CD14-positive monocyte (primary cell): ENCODE data around the gene COL9A3. TPM values are rescaled to one million over a fixed set of nuclear protein-coding genes. Genes with fewer than 3 reads are reported as not detected.

ENCODE experiments used
- DNase-seq, 3 donors: peaks; one replicate each; pipeline ENCODE4 v3.0.0-alpha.2; 2011 to 2022
- H2AFZ ChIP-seq: 2 replicates; pipeline ENCODE4 v1.6.0; 2012; ENCODE audit warnings: mild to moderate bottlenecking, low read depth, low read length, inconsistent platforms; ENCODE audit not compliant: insufficient read depth, poor library complexity, severe bottlenecking
- H3K27ac ChIP-seq, 2 donors: 1 replicate in 1 of 2; 2 replicates in 1 of 2; pipeline ENCODE4 v1.5.1; 2012 to 2013; ENCODE audit warnings: low read length in 2 of 2, control low read depth in 1 of 2, inconsistent platforms in 1 of 2, low read depth in 1 of 2, mild to moderate bottlenecking in 1 of 2
- H3K27me3 ChIP-seq, 2 donors: one replicate each; pipeline versions ENCODE4 v1.6.0 to v1.6.1; 2011 to 2013; ENCODE audit warnings: low read length in 2 of 2; ENCODE audit not compliant: control insufficient read depth in 2 of 2, insufficient read depth in 2 of 2
- H3K36me3 ChIP-seq, 2 donors: replicated peaks in 1 of 2; 1 replicate in 1 of 2; 2 replicates in 1 of 2; pipeline versions ENCODE4 v1.5.1 to v1.6.1; 2012 to 2013; ENCODE audit warnings: low read length in 2 of 2, control low read depth in 1 of 2, inconsistent platforms in 1 of 2, mild to moderate bottlenecking in 1 of 2; ENCODE audit not compliant: insufficient read depth in 2 of 2, control insufficient read depth in 1 of 2
- H3K4me1 ChIP-seq, 2 donors: 1 replicate in 1 of 2; 2 replicates in 1 of 2; pipeline versions ENCODE4 v1.5.1 to v1.6.1; 2012 to 2013; ENCODE audit warnings: low read length in 2 of 2, control low read depth in 1 of 2, inconsistent platforms in 1 of 2, mild to moderate bottlenecking in 1 of 2, moderate library complexity in 1 of 2; ENCODE audit not compliant: insufficient read depth in 2 of 2, control insufficient read depth in 1 of 2
- H3K4me2 ChIP-seq: replicated peaks from 2 replicates; pipeline ENCODE3; 2012; ENCODE audit warnings: low read length, moderate library complexity, mild to moderate bottlenecking; ENCODE audit not compliant: poor library complexity, severe bottlenecking; ENCODE audit errors: extremely low read depth
- H3K4me3 ChIP-seq, 3 experiments: fragments of 200-600 bp in 1 of 3; sonication (generic) in 1 of 3; replicated peaks in 1 of 3; 1 replicate in 2 of 3; 2 replicates in 1 of 3; pipeline ENCODE4 v1.5.1; 2011 to 2013; ENCODE audit warnings: low read length in 3 of 3, mild to moderate bottlenecking in 3 of 3, control low read depth in 2 of 3, low read depth in 2 of 3, inconsistent platforms in 1 of 3, moderate library complexity in 1 of 3
- H3K79me2 ChIP-seq: 2 replicates; pipeline ENCODE4 v1.6.0; 2012; ENCODE audit warnings: mild to moderate bottlenecking, control low read depth, inconsistent platforms, low read length, moderate library complexity; ENCODE audit not compliant: insufficient read depth
- H3K9ac ChIP-seq: 2 replicates; pipeline ENCODE4 v1.6.0; 2017; ENCODE audit warnings: low read length, mild to moderate bottlenecking; ENCODE audit not compliant: insufficient read depth, poor library complexity, severe bottlenecking
- H3K9me3 ChIP-seq, 2 donors: replicated peaks in 1 of 2; 1 replicate in 1 of 2; 2 replicates in 1 of 2; pipeline versions ENCODE4 v1.5.1 to v1.6.1; 2012 to 2013; ENCODE audit warnings: low read length in 2 of 2, control low read depth in 1 of 2; ENCODE audit not compliant: control insufficient read depth in 1 of 2, insufficient read depth in 1 of 2
- H4K20me1 ChIP-seq: 2 replicates; pipeline ENCODE4 v1.6.0; 2012; ENCODE audit warnings: mild to moderate bottlenecking, low read length, control low read depth, moderate library complexity; ENCODE audit not compliant: insufficient read depth
- H3K27ac Mint-ChIP-seq, 7 donors: one replicate each; pipeline ENCODE4 v1.8.0; 2020; ENCODE audit warnings: mild to moderate bottlenecking in 7 of 7, mixed read lengths in 7 of 7, moderate library complexity in 6 of 7, inconsistent platforms in 2 of 7
- H3K27me3 Mint-ChIP-seq, 3 donors: one replicate each; pipeline ENCODE4 v1.8.0; 2021 to 2022; ENCODE audit warnings: low read depth in 3 of 3, mild to moderate bottlenecking in 3 of 3, mixed read lengths in 3 of 3, moderate library complexity in 3 of 3, inconsistent platforms in 1 of 3
- H3K36me3 Mint-ChIP-seq, 2 donors: one replicate each; pipeline ENCODE4 v1.8.0; 2020; ENCODE audit warnings: mixed read lengths in 2 of 2, inconsistent platforms in 1 of 2, mild to moderate bottlenecking in 1 of 2
- H3K4me1 Mint-ChIP-seq: one replicate; pipeline ENCODE4 v1.8.0; 2020; ENCODE audit warnings: mild to moderate bottlenecking, mixed read lengths
- H3K4me3 Mint-ChIP-seq, 2 donors: one replicate each; pipeline ENCODE4 v1.8.0; 2020; ENCODE audit warnings: mild to moderate bottlenecking in 2 of 2, mixed read lengths in 2 of 2, moderate library complexity in 1 of 2
- H3K9me3 Mint-ChIP-seq, 7 donors: one replicate each; pipeline ENCODE4 v1.8.0; 2020 to 2022; ENCODE audit warnings: mixed read lengths in 7 of 7, mild to moderate bottlenecking in 6 of 7, moderate library complexity in 6 of 7, inconsistent platforms in 2 of 7
- CTCF ChIP-seq: fragments of 200-600 bp; IDR thresholded peaks from one replicate; pipeline ENCODE4 v1.8.0; 2022; ENCODE audit warnings: antibody characterized with exemption, mild to moderate bottlenecking
- WGBS: methylation state at CpG from one replicate; pipeline ENCODE4 v1.1.5; 2013; ENCODE audit warnings: missing lambda C conversion rate; ENCODE audit not compliant: insufficient coverage; 5-methylcytosine and 5-hydroxymethylcytosine counted together
- intact Hi-C, 2 donors: fragments of 100-400 bp; cut with micrococcal nuclease; formaldehyde crosslinking; loops; one replicate each; pipeline versions ENCODE4 v1.15.0 to v1.15.1; 2023
- polyA plus RNA-seq, 3 donors: library from polyadenylated mRNA; depleted of rRNA in 1 of 3; unstranded in 2 of 3; stranded (reverse) in 1 of 3; fragments of 300-500 nt in 2 of 3; fragments of >200 nt in 1 of 3; fragmentation: Illumina TruSeq in 2 of 3; gene quantifications; 1 replicate in 2 of 3; 2 replicates in 1 of 3; pipeline ENCODE4 v1.2.3, GENCODE V29; 2012 to 2021

Gene COL9A3
- polyA plus RNA-seq, 3 donors = 1.8 to 4.4 (median 2.6) TPM

- peaks cover 0 to 12% (median 7%) of the 10 kb centered on the region in 3 donors for H3K27me3 Mint-ChIP-seq
- H3K4me1 Mint-ChIP-seq = peaks cover 42% of the 10 kb centered on the region
- TF ChIP-seq CTCF = no peak
- intact Hi-C loops = loop anchor here (5.0 to 10.0 kb wide), 6 partner anchors 140 to 663 kb away; partner anchors contain the start of genes ADRM1 (in 2 of the 2), PSMA7 (in 1 of the 2), RPS21 (in 1 of the 2) and SS18L1 (in 1 of the 2)
- H3K9me3 ChIP-seq = no peaks in the 10 kb centered on the region
- H3K9me3 Mint-ChIP-seq = no peaks in the 10 kb centered on the region
- H3K27ac ChIP-seq = peak overlapping the region; percentile 15 to 90
- no peak overlapping the region for H3K4me3 Mint-ChIP-seq
- H3K27ac Mint-ChIP-seq = peak overlapping the region in 6 of 7 donors; percentile 7 to 97 (median 55)
- peaks cover 73% of the 10 kb centered on the region for H4K20me1 ChIP-seq
- peaks cover 47 to 50% of the 10 kb centered on the region in 2 donors for H3K4me1 ChIP-seq
- H3K4me3 ChIP-seq = peak overlapping the region in 1 of 3 experiments; percentile 88
- no peak for DNase-seq
- H3K9ac ChIP-seq = no peak overlapping the region
- H3K4me2 ChIP-seq = peak overlapping the region; percentile 17
- 92% methylated on average over 21 of the region's 23 CpGs for WGBS
- H2AFZ ChIP-seq = no peak overlapping the region
- no peaks in the 10 kb centered on the region for H3K27me3 ChIP-seq
- H3K36me3 ChIP-seq = peaks cover 61% of the 10 kb centered on the region in 2 donors
- H3K79me2 ChIP-seq = peaks cover 57% of the 10 kb centered on the region
- peaks cover 48 to 66% of the 10 kb centered on the region in 2 donors for H3K36me3 Mint-ChIP-seq
These were observed 9.2 kb upstream of the COL9A3 start for GRCh38 chr20:62807444-62808210.

DNA sequence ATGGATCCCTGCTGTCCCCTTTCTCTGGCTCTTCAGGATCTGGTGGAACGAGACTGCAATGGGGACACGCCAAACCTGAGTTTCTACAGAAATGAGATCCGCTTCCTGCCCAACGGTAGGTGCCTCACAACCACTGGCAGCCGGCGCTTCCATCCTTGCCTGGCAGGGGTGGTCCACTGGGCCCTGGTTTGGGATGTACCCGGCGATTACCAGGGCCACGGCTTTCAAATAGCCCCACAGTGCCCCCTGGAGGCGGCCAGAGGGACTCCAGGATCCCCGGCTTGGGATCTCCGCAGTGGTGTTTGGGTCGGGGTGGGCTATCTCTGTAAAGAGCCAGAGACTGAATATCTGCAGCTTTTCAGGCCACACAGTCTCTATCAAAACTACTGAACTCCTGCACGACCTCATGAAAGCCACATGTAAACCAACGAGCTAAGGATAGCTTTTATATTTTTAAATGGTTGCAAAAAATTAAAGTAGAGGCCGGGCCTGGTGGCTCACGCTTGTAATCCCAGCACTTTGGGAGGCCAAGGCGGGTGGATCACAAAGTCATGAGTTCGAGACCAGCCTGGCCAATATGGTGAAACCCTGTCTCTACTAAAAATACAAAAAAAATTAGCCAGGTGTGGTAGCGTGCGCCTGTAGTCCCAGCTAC is 8.5 kb upstream of the COL9A3 start:
- peaks cover 51 to 70% of the 10 kb centered on the region in 2 donors for H3K36me3 Mint-ChIP-seq
- H3K36me3 ChIP-seq = peaks cover 66 to 68% of the 10 kb centered on the region in 2 donors
- H4K20me1 ChIP-seq = peaks cover 80% of the 10 kb centered on the region
- peak overlapping the region in 4 of 7 donors; percentile 12 to 71 (median 44) for H3K27ac Mint-ChIP-seq
- WGBS = 47% methylated on average over 11 of the region's 21 CpGs
- H2AFZ ChIP-seq = no peak overlapping the region
- peak; percentile 95 for TF ChIP-seq CTCF
- H3K4me3 ChIP-seq = no peak overlapping the region
- peaks cover 40 to 43% of the 10 kb centered on the region in 2 donors for H3K4me1 ChIP-seq
- peaks cover 0 to 13% (median 7%) of the 10 kb centered on the region in 3 donors for H3K27me3 Mint-ChIP-seq
- H3K9me3 Mint-ChIP-seq = no peaks in the 10 kb centered on the region
- H3K9ac ChIP-seq = no peak overlapping the region
- H3K9me3 ChIP-seq = no peaks in the 10 kb centered on the region
- peaks cover 35% of the 10 kb centered on the region for H3K4me1 Mint-ChIP-seq
- H3K27me3 ChIP-seq = no peaks in the 10 kb centered on the region
- H3K4me3 Mint-ChIP-seq = no peak overlapping the region
- peak overlapping the region; percentile 17 for H3K4me2 ChIP-seq
- DNase-seq = peak; percentile 53 to 69 (median 64)
- peaks cover 57% of the 10 kb centered on the region for H3K79me2 ChIP-seq
- intact Hi-C loops = loop anchor here (5.0 to 10.0 kb wide), 6 partner anchors 141 to 664 kb away; partner anchors contain the start of genes ADRM1 (in 2 of the 2), PSMA7 (in 1 of the 2), RPS21 (in 1 of the 2) and SS18L1 (in 1 of the 2)
- H3K27ac ChIP-seq = peak overlapping the region in 1 of 2 donors; percentile 15
